22Rv1 (cell line): ENCODE results near the gene OGG1.

Experiments
- ZFX ChIP-seq: fragments of 450-650 bp; IDR thresholded peaks from 2 replicates; pipeline ENCODE4 v1.6.1; 2017; ENCODE audit warnings: antibody characterized with exemption, borderline replicate concordance
- TF ChIP-seq, protein P1 (sequence below): fragments of 450-650 bp; IDR thresholded peaks from 2 replicates; pipeline ENCODE4 v1.5.1; 2017; ENCODE audit warnings: mild to moderate bottlenecking

DNA sequence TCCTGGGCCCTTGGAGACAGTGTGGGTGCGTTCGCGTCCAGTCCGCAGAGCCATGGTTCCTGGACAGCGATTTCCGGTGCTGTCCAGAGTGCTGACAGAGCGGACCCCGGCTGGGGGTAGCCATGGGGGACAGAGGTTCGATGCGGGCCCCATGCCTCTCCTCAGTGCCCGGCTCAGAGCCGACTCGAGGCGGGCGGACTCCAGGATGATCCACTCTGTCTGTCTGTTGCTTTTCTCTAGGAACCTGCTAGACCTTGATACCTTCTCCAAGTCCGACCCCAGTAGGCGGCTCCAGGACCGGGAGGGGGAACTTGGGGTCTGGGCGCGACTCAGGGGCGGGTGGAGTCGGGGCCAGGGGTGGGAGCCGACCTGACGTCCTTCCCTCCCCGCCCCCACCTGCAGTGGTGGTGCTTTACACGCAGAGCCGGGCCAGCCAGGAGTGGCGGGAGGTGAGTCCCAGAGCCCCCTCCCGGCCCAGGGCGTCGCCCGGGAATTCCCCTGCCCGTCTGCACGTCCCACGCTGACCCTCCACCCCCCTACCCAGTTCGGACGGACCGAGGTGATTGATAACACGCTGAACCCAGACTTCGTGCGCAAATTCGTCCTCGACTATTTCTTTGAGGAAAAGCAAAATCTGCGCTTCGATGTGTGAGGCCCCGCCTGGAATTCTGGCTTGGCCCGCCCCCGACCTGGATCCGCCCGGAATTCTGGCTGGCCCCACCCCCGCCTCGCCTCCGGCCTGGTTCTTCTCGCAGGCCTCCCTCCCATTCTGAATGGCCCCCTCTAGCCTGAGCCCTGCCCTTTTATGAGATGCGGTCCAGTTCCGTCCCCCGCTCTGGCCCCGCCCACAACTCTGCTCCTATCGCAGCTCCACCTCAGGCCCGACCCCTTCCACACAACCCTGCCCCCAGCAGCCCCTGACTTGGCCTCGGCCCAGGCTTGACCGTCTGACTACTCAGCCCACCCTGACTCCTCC, 45.1 kb upstream of the OGG1 start:
- TF ChIP-seq, protein P1, sequence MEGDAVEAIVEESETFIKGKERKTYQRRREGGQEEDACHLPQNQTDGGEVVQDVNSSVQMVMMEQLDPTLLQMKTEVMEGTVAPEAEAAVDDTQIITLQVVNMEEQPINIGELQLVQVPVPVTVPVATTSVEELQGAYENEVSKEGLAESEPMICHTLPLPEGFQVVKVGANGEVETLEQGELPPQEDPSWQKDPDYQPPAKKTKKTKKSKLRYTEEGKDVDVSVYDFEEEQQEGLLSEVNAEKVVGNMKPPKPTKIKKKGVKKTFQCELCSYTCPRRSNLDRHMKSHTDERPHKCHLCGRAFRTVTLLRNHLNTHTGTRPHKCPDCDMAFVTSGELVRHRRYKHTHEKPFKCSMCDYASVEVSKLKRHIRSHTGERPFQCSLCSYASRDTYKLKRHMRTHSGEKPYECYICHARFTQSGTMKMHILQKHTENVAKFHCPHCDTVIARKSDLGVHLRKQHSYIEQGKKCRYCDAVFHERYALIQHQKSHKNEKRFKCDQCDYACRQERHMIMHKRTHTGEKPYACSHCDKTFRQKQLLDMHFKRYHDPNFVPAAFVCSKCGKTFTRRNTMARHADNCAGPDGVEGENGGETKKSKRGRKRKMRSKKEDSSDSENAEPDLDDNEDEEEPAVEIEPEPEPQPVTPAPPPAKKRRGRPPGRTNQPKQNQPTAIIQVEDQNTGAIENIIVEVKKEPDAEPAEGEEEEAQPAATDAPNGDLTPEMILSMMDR = no peak
- no peak for TF ChIP-seq ZFX
